HEK293 (cell line): ENCODE data around the gene KCNQ2.
A peak's percentile ranks its signal among the peaks of the same experiment; 100 is the strongest.

Source experiments
- CTCF ChIA-PET: fragments of 350-600 bp; formaldehyde crosslinking; extraction: SDS; loops from one replicate; lab custom pipeline; 2021; ENCODE audit warnings: antibody characterized with exemption; lab: Yijun Ruan, JAX
- POLR2A ChIA-PET: fragments of 300-600 bp; formaldehyde crosslinking; extraction: SDS; loops from one replicate; lab custom pipeline; 2020; ENCODE audit warnings: antibody characterized with exemption, inconsistent platforms; lab: Yijun Ruan, JAX
- H3K27ac ChIP-seq: fragments of 200-500 bp; sonication (Bioruptor generic); 2 replicates; pipeline ENCODE4 v1.5.1; 2014; ENCODE audit warnings: low read depth, low read length, control low read depth, inconsistent platforms; ENCODE audit errors: extremely low read depth
- H3K36me3 ChIP-seq, 2 experiments: fragments of 200-500 bp in 1 of 2; sonication (Bioruptor generic) in 1 of 2; 1 replicate in 1 of 2; 2 replicates in 1 of 2; pipeline ENCODE4 v1.5.1; 2014 to 2017; ENCODE audit warnings: inconsistent platforms in 2 of 2, low read length in 2 of 2; ENCODE audit not compliant: control insufficient read depth in 2 of 2, insufficient read depth in 1 of 2
- H3K4me1 ChIP-seq: fragments of 200-500 bp; sonication (Bioruptor generic); 2 replicates; pipeline ENCODE4 v1.5.1; 2014; ENCODE audit warnings: mild to moderate bottlenecking, low read length, inconsistent platforms; ENCODE audit not compliant: control insufficient read depth, insufficient read depth
- H3K4me3 ChIP-seq: 2 replicates; pipeline ENCODE4 v1.5.1; 2011; ENCODE audit warnings: low read depth, mild to moderate bottlenecking, control low read depth, low read length, moderate library complexity
- H3K9me3 ChIP-seq: fragments of 200-500 bp; sonication (Bioruptor generic); 2 replicates; pipeline ENCODE4 v1.5.1; 2014; ENCODE audit warnings: low read depth, low read length, inconsistent platforms; ENCODE audit not compliant: control insufficient read depth, insufficient read depth
- GLIS1 ChIP-seq: fragments of 450-650 bp; formaldehyde crosslinking; IDR thresholded peaks from 2 replicates; pipeline ENCODE4 v1.5.1; 2016; ENCODE audit warnings: missing biosample characterization, missing genetic modification characterization
- TRIM28 ChIP-seq: IDR thresholded peaks from 2 replicates; pipeline ENCODE4 v1.6.1; 2011; ENCODE audit warnings: low read length, control low read depth, borderline replicate concordance
- ZBTB48 ChIP-seq: fragments of 450-650 bp; formaldehyde crosslinking; IDR thresholded peaks from 2 replicates; pipeline ENCODE4 v1.5.1; 2016; ENCODE audit warnings: missing biosample characterization, missing genetic modification characterization
- ZNF146 ChIP-seq: fragments of 450-650 bp; formaldehyde crosslinking; IDR thresholded peaks from 2 replicates; pipeline ENCODE4 v1.5.1; 2016; ENCODE audit warnings: missing biosample characterization, missing genetic modification characterization
- ZNF266 ChIP-seq: fragments of 450-650 bp; formaldehyde crosslinking; IDR thresholded peaks from 2 replicates; pipeline ENCODE4 v1.5.1; 2016; ENCODE audit warnings: missing biosample characterization, missing genetic modification characterization, low read depth
- ZNF274 ChIP-seq, 2 experiments: fragments of 200-500 bp in 1 of 2; fragments of 450-650 bp in 1 of 2; sonication (Bioruptor generic) in 1 of 2; formaldehyde crosslinking in 1 of 2; IDR thresholded peaks; 2 replicates each; pipeline versions ENCODE4 v1.5.1 to v1.6.1; 2014 to 2016; ENCODE audit warnings: borderline replicate concordance in 1 of 2, inconsistent platforms in 1 of 2, low read length in 1 of 2, missing biosample characterization in 1 of 2, missing genetic modification characterization in 1 of 2
- ZNF280C ChIP-seq: fragments of 450-650 bp; formaldehyde crosslinking; IDR thresholded peaks from 2 replicates; pipeline ENCODE4 v1.5.1; 2016; ENCODE audit warnings: missing biosample characterization, missing genetic modification characterization
- ZNF37A ChIP-seq: fragments of 450-650 bp; IDR thresholded peaks from 2 replicates; pipeline ENCODE4 v1.5.1; 2018; ENCODE audit warnings: missing biosample characterization, missing genetic modification characterization
- ZNF473 ChIP-seq: fragments of 450-650 bp; formaldehyde crosslinking; IDR thresholded peaks from 2 replicates; pipeline ENCODE4 v1.5.1; 2017; ENCODE audit warnings: missing biosample characterization, missing genetic modification characterization
- ZNF513 ChIP-seq: fragments of 450-650 bp; IDR thresholded peaks from 2 replicates; pipeline ENCODE4 v1.5.1; 2018; ENCODE audit warnings: missing biosample characterization, missing genetic modification characterization
- ZNF549 ChIP-seq: fragments of 450-650 bp; IDR thresholded peaks from 2 replicates; pipeline ENCODE4 v1.5.1; 2018; ENCODE audit warnings: missing biosample characterization, missing genetic modification characterization, mild to moderate bottlenecking, inconsistent platforms, moderate library complexity
- ZNF580 ChIP-seq: fragments of 450-650 bp; formaldehyde crosslinking; IDR thresholded peaks from 2 replicates; pipeline ENCODE4 v1.5.1; 2016; ENCODE audit warnings: missing biosample characterization, missing genetic modification characterization
- ZNF585B ChIP-seq: fragments of 450-650 bp; formaldehyde crosslinking; IDR thresholded peaks from 2 replicates; pipeline ENCODE4 v1.5.1; 2016; ENCODE audit warnings: missing biosample characterization, missing genetic modification characterization
- ZNF600 ChIP-seq: fragments of 450-650 bp; formaldehyde crosslinking; IDR thresholded peaks from 2 replicates; pipeline ENCODE4 v1.5.1; 2016; ENCODE audit warnings: missing biosample characterization, missing genetic modification characterization
- ZNF792 ChIP-seq: fragments of 450-650 bp; formaldehyde crosslinking; IDR thresholded peaks from 2 replicates; pipeline ENCODE4 v1.5.1; 2016; ENCODE audit warnings: missing biosample characterization, missing genetic modification characterization
- ZNF830 ChIP-seq: fragments of 450-650 bp; IDR thresholded peaks from 2 replicates; pipeline ENCODE4 v1.5.0; 2018; ENCODE audit warnings: missing biosample characterization, missing genetic modification characterization, low read depth, mild to moderate bottlenecking, moderate library complexity

Gene KCNQ2

DNA sequence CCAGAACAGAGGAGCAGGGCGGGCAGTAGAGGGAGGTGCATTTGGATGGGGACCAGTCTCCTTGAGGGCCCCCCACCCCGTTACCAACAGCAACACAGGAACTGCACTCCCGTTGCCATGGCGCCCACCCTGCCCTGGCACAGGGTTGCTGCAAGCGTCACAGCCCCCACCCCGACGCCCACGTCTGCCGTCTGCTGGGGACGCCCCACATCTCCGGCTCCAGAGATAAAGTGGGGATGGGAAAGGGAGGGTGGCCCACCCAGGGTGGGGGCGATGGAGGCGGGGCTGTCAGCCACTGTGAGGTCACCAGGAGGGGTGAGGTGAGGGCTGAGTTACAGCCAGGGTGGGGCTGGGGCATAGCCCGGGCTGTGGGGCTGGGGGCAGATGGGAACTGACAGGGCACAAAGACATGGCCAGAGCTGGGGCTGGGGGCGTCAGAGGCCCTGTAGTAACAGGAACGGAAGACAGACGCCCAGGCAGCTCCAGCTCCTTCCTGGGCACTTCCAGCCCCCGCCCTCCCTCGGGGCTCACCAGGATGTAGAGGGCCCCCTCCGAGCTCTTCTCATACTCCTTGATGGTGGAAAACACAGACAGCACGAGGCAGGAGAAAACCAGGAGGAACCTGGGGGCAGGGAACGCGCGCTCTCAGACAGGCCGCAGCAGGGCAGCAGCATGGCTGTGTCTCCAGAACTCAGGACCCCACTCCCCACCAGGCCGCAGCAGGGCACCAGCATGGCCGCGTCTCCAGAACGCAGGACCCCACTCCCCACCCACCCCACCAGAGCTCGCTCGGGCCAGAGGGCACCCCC lies 26.0 kb downstream of the KCNQ2 start (continued):
- TF ChIP-seq ZNF580 (tag by site-specific recombination) (no peak), ZNF830 (tag by site-specific recombination) (no peak), ZNF792 (no peak), ZNF266 (tag by site-specific recombination) (no peak), ZNF473 (tag by site-specific recombination) (no peak), ZNF274 (IDR thresholded peaks at IDR 0.05; ENCODE audit: low read length) (no peak), ZNF274 (tag by site-specific recombination; IDR thresholded peaks at IDR 0.05; ENCODE audit: borderline replicate concordance) (no peak), ZBTB48 (tag by site-specific recombination) (no peak), ZNF280C (tag by site-specific recombination) (no peak), TRIM28 (no peak)

GRCh38 chr20:63445075-63445734 lies 27.2 kb downstream of the KCNQ2 start:
- CTCF ChIA-PET, result interaction anchor here (0.6 kb wide), 1 partner anchor 66 kb away, joined by 3 read pairs; no protein-coding TSS in a partner anchor
- H3K4me3 ChIP-seq, result no peak overlapping the region
- TF ChIP-seq ZNF585B (tag by site-specific recombination) (no peak), GLIS1 (0 out of 2 replicates have a peak, but pooled peaks have one; percentile 14), ZNF37A (no peak)
- TF ChIP-seq, all 188 proteins: peak for 1
- peaks cover 10% of the 10 kb centered on the region for H3K4me1 ChIP-seq
- no peaks in the 10 kb centered on the region for H3K36me3 ChIP-seq
- H3K27ac ChIP-seq, result no peak overlapping the region
- H3K9me3 ChIP-seq, result no peaks in the 10 kb centered on the region
- POLR2A ChIA-PET, result no interaction called here

GRCh38 chr20:63444548-63444947 lies 27.9 kb downstream of the KCNQ2 start:
- Histone ChIP-seq H3K9me3 (no peaks in the 10 kb centered on the region), H3K4me1 (peaks cover 10% of the 10 kb centered on the region), H3K36me3 (no peaks in the 10 kb centered on the region), H3K4me3 (no peak overlapping the region), H3K27ac (no peak overlapping the region)
- POLR2A ChIA-PET, result no interaction called here
- TF ChIP-seq ZNF600 (peak; percentile 55), ZNF146 (tag by site-specific recombination) (no peak)
- CTCF ChIA-PET, result no interaction called here

DNA sequence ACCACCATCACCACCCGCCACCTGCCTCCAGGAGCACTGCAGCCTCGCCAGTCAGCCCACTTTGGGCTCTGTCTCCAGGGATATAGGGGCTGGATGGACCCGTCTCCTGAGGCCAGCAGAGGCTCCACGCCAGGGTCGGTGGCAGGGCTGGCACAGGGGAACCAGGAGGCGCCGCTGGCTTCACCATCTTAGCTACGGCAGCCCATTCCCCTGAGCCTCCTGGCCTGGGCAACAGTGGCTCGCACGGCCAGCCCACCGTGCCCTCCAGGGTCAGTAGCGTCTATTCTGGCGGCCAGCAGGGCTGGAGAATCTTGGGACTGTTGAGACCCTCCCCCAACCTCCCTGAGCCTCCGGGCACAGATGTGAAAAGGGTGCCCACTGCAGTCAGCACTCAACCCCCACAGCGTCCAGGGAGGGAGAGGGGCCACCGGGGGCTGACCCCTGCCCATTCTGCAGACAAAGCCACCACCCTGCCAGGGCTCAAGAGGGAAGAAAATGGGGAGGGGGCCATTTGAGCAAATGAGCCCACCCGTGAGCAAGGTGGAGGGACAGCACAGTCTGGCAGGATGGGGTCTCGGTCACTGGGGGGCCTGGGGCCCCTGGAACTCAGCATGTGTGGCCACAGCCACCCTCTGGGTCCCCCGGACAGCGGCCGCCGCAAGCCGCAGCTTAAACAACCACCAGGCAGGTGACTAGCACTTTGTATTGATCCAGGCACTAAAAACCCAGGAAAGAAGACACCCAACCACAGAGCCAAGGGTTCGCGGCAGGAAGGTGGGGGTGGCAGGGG lies 28.7 kb downstream of the KCNQ2 start:
- H3K9me3 ChIP-seq, result no peaks in the 10 kb centered on the region
- no peak overlapping the region for H3K4me3 ChIP-seq
- no peak overlapping the region for H3K27ac ChIP-seq
- ChIA-PET POLR2A (no interaction called here), CTCF (no interaction called here)
- H3K36me3 ChIP-seq, result no peaks in the 10 kb centered on the region
- no peak for TF ChIP-seq ZNF549
- TF ChIP-seq ZNF513 (tag by site-specific recombination), result peak; percentile 46; the same call in 1 of the 2 replicates
- peaks cover 10% of the 10 kb centered on the region for H3K4me1 ChIP-seq
